Cardiac muscle cell (in vitro differentiated cells and primary cell): ENCODE measurements around the gene PLA2G4B. TPM values are rescaled to one million over a fixed set of nuclear protein-coding genes. Genes with fewer than 3 reads are reported as not detected.
A peak's percentile ranks its signal among the peaks of the same experiment; 100 is the strongest.

Source experiments
- DNase-seq, 2 donors: peaks; one replicate each; pipeline versions ENCODE4 v3.0.0 to v3.0.0-alpha.2; 2010 to 2017; ENCODE audit warnings: low read depth in 1 of 2, low spot score in 1 of 2
- H3K27ac ChIP-seq: fragments of 200-600 bp; sonication (generic); 2 replicates; pipeline ENCODE4 v1.5.1; 2016
- H3K27me3 ChIP-seq: fragments of 200-600 bp; sonication (generic); 2 replicates; pipeline ENCODE4 v1.6.0; 2016; ENCODE audit warnings: control low read depth
- H3K36me3 ChIP-seq: fragments of 200-600 bp; sonication (generic); 2 replicates; pipeline ENCODE4 v1.5.1; 2016; ENCODE audit warnings: control low read depth
- H3K4me1 ChIP-seq: fragments of 200-600 bp; sonication (generic); 2 replicates; pipeline ENCODE4 v1.8.1; 2017; ENCODE audit warnings: low read depth, mild to moderate bottlenecking, mixed run types
- H3K4me3 ChIP-seq: fragments of 200-600 bp; sonication (generic); 2 replicates; pipeline ENCODE4 v1.5.1; 2016; ENCODE audit warnings: mild to moderate bottlenecking
- H3K9me3 ChIP-seq: fragments of 200-600 bp; sonication (generic); 2 replicates; pipeline ENCODE4 v1.5.1; 2017; ENCODE audit warnings: low read depth, mild to moderate bottlenecking, control low read depth
- CTCF ChIP-seq: IDR thresholded peaks from 2 replicates; pipeline ENCODE4 v1.5.1; 2012; ENCODE audit warnings: low read depth, mild to moderate bottlenecking, low read length
- polyA plus RNA-seq: library from polyadenylated mRNA; unstranded; fragments of >200 nt; fragmentation: Nextera tagmentation; extraction: Ambion mirVana; gene quantifications from 2 replicates; pipeline ENCODE4 v1.2.1, GENCODE V29; 2016
- total RNA-seq: library from RNA; depleted of rRNA; stranded (reverse); fragments of >200 nt; gene quantifications from 2 replicates; pipeline ENCODE4 v1.2.3, GENCODE V29; 2016

The PLA2G4B gene
- total and polyA plus RNA-seq, 2 experiments from 2014 or later: 20.1 to 29.1 TPM

GRCh38 chr15:41862515-41863116 is 24.0 kb downstream of the PLA2G4B start:
- Histone ChIP-seq H3K4me3 (no peak overlapping the region), H3K4me1 (peaks cover 16% of the 10 kb centered on the region), H3K27ac (no peak overlapping the region), H3K27me3 (no peaks in the 10 kb centered on the region), H3K9me3 (no peaks in the 10 kb centered on the region), H3K36me3 (no peaks in the 10 kb centered on the region)
- DNase-seq: no peak
- no peak for TF ChIP-seq CTCF

DNA sequence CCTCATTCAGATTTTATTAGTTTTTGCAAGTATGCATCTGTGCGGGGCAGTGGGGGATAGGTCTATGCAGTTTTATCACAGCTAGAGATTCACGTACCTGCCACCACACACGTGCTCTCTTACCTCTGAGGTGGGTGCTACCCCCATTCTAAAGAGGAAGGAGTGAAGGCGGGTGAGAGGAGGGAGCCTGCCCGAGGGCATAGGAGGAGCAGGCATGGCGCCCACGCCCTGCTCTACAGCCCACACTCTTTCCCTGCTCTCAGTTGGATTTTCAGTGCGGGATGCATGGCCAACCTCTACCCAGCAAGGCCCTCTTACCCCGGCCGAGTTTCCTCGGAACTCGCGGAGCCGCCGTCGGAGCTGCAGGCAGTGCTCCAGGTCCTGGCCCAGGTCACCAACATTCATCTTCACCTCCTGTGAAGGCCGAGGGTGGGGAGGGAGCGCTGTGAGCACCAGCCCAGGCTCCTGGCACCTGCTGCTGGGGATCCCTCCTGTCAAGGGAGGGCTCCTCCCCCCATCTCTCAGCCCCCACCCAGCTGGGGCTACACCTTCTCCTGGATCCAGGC is 26.9 kb downstream of the PLA2G4B start:
- Histone ChIP-seq H3K4me3 (no peak overlapping the region), H3K9me3 (no peaks in the 10 kb centered on the region), H3K36me3 (no peaks in the 10 kb centered on the region), H3K4me1 (peaks cover 16% of the 10 kb centered on the region), H3K27me3 (no peaks in the 10 kb centered on the region), H3K27ac (peak overlapping the region; percentile 69)
- DNase-seq: no peak
- no peak for TF ChIP-seq CTCF

- TF ChIP-seq CTCF: no peak
- no peaks in the 10 kb centered on the region for H3K27me3 ChIP-seq
- no peak overlapping the region for H3K4me3 ChIP-seq
- H3K9me3 ChIP-seq: no peaks in the 10 kb centered on the region
- H3K4me1 ChIP-seq: peaks cover 16% of the 10 kb centered on the region
- H3K36me3 ChIP-seq: no peaks in the 10 kb centered on the region
- DNase-seq: peak in 1 of 2 donors; percentile 65
- H3K27ac ChIP-seq: peak overlapping the region; percentile 69
Measured at GRCh38 chr15:41866263-41866703, 27.6 kb downstream of the PLA2G4B start.

- no peaks in the 10 kb centered on the region for H3K36me3 ChIP-seq
- no peak overlapping the region for H3K4me3 ChIP-seq
- no peak for TF ChIP-seq CTCF
- H3K4me1 ChIP-seq: peaks cover 16% of the 10 kb centered on the region
- H3K9me3 ChIP-seq: no peaks in the 10 kb centered on the region
- H3K27me3 ChIP-seq: no peaks in the 10 kb centered on the region
- DNase-seq: no peak
- peak overlapping the region; percentile 69 for H3K27ac ChIP-seq
Measured at GRCh38 chr15:41866872-41867579, 28.4 kb downstream of the PLA2G4B start.

DNA sequence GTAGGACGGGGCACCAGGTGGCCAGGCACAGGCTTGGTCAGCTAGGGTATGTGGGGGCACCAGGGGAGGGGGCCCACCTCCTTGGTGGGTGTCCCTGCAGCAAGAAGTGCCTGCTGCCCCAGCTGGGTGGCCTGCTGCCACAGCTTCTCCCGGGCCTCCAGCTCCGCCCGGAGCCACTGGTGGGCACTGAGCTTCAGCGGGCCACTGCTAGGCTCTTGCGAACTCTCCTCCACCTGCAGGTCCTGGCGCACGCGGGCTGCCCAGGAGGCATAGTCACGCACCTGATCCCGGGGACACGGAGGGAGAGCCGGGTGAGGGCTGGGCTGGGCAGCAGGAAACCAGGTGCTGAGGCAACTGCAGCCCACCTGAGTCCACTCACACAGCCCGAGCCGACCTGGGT is 29.7 kb downstream of the PLA2G4B start:
- no peak for DNase-seq
- no peaks in the 10 kb centered on the region for H3K9me3 ChIP-seq
- peaks cover 16% of the 10 kb centered on the region for H3K4me1 ChIP-seq
- no peaks in the 10 kb centered on the region for H3K27me3 ChIP-seq
- H3K36me3 ChIP-seq: no peaks in the 10 kb centered on the region
- TF ChIP-seq CTCF: no peak
- H3K27ac ChIP-seq: no peak overlapping the region
- no peak overlapping the region for H3K4me3 ChIP-seq
